ENCODE results near the gene TEKT5. TPM values are rescaled to one million over a fixed set of nuclear protein-coding genes. Genes with fewer than 3 reads are reported as not detected.

Gene TEKT5
- total RNA-seq, 4 donors from 2014 or later, result not detected

DNA sequence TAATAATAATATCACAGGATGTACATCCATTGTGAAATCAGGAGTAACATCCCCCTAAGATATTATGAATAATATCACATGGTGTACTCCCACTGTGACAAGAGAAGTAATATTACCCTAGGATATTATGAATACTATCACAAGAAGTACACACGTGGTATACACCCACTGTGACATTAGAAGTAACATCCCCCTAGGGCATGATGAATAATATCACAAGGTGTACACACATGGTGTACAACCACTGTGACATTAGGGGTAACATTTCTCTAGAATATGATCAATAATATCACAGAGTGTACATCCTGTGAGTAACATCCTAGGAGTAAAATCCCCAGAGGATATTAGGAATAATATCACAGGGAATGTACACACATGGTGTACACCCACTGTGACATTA, 5.0 kb upstream of the TEKT5 start:
- ATAC-seq (ENCODE audit: low FRiP score), result no peak
- TF ChIP-seq, protein P1, sequence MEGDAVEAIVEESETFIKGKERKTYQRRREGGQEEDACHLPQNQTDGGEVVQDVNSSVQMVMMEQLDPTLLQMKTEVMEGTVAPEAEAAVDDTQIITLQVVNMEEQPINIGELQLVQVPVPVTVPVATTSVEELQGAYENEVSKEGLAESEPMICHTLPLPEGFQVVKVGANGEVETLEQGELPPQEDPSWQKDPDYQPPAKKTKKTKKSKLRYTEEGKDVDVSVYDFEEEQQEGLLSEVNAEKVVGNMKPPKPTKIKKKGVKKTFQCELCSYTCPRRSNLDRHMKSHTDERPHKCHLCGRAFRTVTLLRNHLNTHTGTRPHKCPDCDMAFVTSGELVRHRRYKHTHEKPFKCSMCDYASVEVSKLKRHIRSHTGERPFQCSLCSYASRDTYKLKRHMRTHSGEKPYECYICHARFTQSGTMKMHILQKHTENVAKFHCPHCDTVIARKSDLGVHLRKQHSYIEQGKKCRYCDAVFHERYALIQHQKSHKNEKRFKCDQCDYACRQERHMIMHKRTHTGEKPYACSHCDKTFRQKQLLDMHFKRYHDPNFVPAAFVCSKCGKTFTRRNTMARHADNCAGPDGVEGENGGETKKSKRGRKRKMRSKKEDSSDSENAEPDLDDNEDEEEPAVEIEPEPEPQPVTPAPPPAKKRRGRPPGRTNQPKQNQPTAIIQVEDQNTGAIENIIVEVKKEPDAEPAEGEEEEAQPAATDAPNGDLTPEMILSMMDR (IDR thresholded peaks at IDR 0.05), result no peak
- no peak for DNase-seq (ENCODE audit: low spot score)

DNA sequence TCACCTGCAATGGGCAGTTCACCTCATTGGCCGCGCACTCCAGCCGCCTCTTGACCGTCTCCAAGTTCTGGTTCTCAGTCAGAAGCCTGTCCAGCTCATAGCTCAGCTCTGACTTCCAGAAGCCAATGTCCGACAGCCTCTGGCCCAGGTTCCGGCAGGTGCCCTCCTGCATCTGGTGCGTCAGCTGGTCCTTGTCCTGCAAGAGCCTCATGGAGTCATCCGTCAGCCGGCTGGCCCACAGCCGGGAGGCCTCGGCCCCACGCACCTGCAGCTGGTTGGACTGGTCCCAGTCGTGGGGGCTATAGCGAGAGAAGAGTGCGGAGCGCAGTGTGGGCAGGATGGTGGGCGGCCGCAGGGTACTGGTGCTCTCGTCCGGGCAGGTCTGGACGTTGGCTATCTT, 424 bp downstream of the TEKT5 start:
- TF ChIP-seq, protein P1 (IDR thresholded peaks at IDR 0.05), result no peak
- DNase-seq (ENCODE audit: low spot score), result no peak

GRCh38 chr16:10693889-10694288, 841 bp downstream of the TEKT5 start:
- ATAC-seq (ENCODE audit: low FRiP score) (no peak), DNase-seq (ENCODE audit: low spot score) (no peak)
- TF ChIP-seq, protein P1 (IDR thresholded peaks at IDR 0.05), result no peak

More for the DNA sequence above, 424 bp downstream of the TEKT5 start:
- no peak for ATAC-seq (ENCODE audit: low FRiP score)

DNA sequence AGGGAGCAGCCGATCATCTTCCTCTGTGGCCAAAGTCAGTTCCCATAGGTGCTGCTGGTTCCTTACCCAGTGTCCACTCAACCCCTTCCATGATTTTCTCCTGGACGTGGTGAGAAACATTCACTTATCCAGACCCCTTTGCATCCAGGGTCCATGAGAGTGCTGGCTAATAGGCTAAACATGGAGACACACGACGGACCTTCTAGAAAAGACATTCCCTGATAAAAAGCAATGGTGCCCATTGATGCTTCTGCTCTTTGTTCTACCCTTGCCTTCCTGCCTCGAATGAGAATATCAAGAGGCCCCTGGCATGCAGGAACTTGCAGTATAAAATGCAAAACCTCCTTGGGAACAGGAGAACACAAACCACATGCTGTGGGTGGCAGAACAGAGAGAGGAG, 2.3 kb downstream of the TEKT5 start:
- TF ChIP-seq, protein P1 (IDR thresholded peaks at IDR 0.05), result no peak
- no peak for DNase-seq (ENCODE audit: low spot score)
- no peak for ATAC-seq (ENCODE audit: low FRiP score)

DNA sequence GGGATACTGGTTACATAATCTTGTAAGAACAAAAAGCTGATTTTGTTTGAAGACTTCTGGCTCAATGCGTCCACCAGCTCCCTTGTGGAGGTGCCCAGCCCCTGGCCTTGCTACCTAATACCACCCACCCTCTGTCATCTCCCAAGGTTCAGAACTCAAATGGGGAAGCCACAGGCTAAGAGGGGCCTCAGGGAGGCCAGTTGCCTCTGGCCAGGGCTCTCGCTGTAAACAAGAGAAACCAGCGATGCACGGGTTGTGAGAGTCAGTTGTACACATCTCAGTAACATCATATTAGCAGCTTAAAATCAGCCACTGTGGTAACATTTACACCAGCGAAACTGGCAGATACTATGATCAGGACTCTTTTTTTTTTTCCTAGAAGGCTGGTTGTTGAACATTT, 6.0 kb downstream of the TEKT5 start:
- ATAC-seq (ENCODE audit: low FRiP score), result no peak
- TF ChIP-seq, protein P1 (IDR thresholded peaks at IDR 0.05), result no peak
- no peak for DNase-seq (ENCODE audit: low spot score)

GRCh38 chr16:10688291-10688690, 6.4 kb downstream of the TEKT5 start:
- DNase-seq (ENCODE audit: low spot score), result no peak
- TF ChIP-seq, protein P1 (IDR thresholded peaks at IDR 0.05), result no peak
- ATAC-seq (ENCODE audit: low FRiP score), result no peak

GRCh38 chr16:10685709-10686108, 9.0 kb downstream of the TEKT5 start:
- TF ChIP-seq, protein P1 (IDR thresholded peaks at IDR 0.05), result no peak
- no peak for DNase-seq (ENCODE audit: low spot score)
- no peak for ATAC-seq (ENCODE audit: low FRiP score)

Measured in omental fat pad (tissue), 4 donors.